ENCODE measurements around the gene MED25.

Gene MED25

GRCh38 chr19:49838885-49839588 is 20.9 kb downstream of the MED25 start:
- in situ Hi-C loops (cut with HindIII; ENCODE audit: low sequenced_read_pairs) = no loop called here

- in situ Hi-C loops (cut with HindIII; ENCODE audit: low sequenced_read_pairs) = no loop called here
Measured at GRCh38 chr19:49839713-49840112, 21.6 kb downstream of the MED25 start.

DNA sequence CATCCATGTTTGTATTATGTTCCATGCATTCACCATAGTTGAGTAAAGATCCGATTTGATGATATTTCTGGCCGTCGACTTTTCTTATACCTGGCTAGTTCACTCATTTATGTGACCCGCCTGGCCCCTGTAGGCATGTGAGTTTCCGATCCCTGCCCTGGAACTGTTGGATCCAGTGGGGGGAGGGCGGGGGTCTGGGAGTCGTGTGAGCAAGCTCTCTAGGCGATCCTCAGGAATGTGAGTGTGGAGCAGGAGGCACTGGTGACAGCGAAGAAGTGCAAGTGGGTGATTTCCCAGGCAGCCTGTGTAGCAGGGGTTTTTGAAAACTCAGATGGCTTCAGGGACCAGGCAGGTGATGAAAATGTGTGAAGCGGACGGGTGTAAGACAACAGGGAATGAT is 22.2 kb downstream of the MED25 start:
- in situ Hi-C loops (cut with HindIII; ENCODE audit: low sequenced_read_pairs) = no loop called here

DNA sequence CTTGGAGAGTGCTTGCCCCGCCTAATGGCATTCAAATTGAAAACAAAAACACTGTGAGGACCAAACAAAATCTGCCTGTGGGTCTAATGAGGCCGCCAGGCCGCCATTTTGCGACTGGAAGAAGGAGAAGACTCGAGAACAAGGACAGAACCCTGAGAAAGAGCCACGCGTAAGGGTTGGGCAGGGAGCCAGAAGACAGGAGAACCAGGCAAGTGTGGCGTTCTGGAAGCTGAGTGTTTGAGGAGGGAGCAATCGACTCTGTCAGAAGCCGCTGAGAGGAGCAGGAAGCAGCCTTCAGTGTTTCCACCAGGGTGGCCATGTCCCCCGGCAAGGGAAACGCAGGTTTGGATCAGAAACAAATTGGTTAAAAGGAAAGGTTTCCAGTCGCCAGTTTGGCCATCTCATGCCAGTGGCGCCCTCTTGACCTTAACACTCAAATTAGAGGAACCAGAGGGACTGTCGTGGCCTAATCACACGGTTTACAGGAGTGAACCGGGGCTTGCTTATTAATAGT is 22.7 kb downstream of the MED25 start:
- in situ Hi-C loops (cut with HindIII; ENCODE audit: low sequenced_read_pairs) = no loop called here

DNA sequence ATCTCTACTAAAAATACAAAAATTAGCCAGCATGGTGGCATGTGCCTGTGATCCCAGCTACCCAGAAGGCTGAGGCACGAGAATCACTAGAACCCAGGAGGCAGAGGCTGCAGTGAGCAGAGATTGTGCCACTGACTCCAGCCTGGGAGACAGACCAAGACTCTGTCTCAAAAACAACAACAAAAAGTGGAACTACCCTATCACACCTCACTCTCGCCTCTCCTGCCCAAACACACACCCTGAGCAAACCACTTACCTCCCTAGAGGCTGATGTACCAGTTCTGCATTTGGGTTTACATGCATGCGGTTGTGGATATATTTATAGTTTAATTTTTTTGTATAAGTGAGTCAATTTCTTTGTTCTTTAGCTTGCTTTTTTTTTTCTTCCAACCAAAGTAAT is 25.2 kb downstream of the MED25 start:
- in situ Hi-C loops (cut with HindIII; ENCODE audit: low sequenced_read_pairs) = no loop called here

- in situ Hi-C loops (cut with HindIII; ENCODE audit: low sequenced_read_pairs) = no loop called here
Measured at GRCh38 chr19:49844138-49845095, 26.3 kb downstream of the MED25 start.

DNA sequence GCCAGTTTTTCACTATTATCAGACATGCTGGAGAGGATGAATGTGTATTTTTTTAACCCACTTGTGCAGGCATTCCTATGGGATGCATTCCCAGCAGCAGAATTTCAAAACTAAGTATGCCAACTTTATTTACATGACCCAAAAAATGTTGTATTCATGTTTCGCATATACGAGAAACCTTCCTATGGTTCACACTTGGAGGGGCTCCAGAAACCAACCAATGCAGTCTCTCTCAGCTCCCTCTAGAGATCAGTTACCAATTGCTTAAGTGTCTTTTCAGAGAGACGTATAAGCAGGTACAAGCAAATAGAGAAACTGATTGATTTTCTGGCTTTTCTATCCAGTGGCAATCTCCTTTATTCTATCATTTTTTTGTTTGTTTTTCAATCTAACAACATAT is 27.3 kb downstream of the MED25 start:
- in situ Hi-C loops (cut with HindIII; ENCODE audit: low sequenced_read_pairs) = no loop called here

DNA sequence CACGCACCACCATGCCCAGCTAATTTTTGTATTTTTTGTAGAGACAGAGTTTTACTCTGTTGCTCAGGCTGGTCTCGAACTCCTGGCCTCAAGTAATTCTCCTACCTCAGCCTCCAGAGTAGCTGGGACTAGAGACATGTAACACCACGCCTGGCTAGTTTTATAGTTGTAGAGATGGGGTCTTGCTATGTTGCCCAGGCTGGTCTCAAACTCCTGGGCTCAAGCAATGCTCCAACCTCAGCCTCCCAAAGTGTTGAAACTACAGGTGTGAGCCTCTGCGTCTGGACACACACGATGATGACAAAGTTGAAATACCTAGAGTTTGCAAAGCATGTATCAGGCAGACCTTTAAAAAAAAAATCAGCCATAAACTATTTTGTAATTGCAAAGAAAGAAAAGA is 28.3 kb downstream of the MED25 start:
- in situ Hi-C loops (cut with HindIII; ENCODE audit: low sequenced_read_pairs) = no loop called here

DNA sequence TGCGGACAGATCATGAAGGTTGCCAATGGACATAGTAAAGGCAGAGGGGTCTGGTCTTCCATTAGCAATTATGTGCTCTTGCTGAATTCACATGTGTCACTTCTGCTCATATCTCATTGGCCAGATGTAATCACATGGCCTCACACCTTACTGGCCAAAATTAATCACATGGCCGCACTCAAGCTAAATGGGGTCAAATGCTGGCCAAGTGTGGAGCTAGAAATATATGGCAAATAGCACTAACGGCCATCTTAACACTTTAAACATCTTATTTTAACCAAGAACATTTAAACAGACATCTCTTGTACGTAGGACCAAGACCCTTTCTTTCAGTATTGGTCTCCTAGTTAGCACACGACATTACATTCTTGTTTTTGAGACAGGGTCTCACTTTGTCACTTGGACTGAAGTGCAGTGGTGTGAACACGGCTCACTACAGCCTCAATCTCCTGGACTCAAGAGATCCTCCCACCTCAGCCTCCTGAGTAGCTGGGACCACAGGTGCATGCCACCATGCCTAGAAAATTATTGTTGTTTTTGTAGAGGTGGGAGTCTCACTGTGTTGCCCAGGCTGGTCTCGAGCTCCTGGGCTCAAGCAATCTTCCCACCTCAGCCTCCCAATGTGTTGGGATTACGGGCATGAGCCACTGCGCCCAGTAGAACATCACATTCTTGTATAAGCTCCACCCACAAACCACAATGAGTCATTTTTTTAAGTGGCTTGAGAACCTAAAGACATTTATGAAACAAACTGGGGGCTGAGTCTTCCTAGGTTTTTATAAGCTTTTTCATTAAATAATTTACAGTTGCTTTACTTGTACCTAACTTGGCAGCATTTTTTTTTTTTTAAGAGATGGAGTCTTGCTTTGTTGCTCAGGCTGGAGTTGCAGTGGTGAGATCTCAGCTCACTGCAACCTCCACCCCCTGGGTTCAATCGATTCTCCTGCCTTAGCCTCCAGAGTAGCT is 29.9 kb downstream of the MED25 start:
- in situ Hi-C loops (cut with HindIII; ENCODE audit: low sequenced_read_pairs) = no loop called here

DNA sequence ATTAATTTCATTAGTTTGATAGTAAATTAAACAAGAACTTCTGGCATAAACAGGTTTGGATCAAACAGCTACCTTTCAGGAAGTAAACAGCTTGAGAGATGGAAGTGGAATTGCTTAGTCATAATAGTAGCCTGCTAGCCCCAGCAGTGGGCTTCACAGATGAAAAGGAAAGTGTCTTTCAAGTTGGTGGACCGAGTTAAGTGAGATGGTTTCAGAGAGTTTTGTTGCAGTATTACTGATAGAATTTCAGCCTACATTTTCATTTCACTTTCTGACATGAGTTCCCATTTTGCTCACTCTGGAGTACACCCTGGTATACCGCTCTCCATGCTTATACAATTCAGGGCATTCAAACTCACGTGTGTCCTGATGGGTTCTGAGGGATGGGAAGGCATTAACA is 30.8 kb downstream of the MED25 start:
- in situ Hi-C loops (cut with HindIII; ENCODE audit: low sequenced_read_pairs) = no loop called here

DNA sequence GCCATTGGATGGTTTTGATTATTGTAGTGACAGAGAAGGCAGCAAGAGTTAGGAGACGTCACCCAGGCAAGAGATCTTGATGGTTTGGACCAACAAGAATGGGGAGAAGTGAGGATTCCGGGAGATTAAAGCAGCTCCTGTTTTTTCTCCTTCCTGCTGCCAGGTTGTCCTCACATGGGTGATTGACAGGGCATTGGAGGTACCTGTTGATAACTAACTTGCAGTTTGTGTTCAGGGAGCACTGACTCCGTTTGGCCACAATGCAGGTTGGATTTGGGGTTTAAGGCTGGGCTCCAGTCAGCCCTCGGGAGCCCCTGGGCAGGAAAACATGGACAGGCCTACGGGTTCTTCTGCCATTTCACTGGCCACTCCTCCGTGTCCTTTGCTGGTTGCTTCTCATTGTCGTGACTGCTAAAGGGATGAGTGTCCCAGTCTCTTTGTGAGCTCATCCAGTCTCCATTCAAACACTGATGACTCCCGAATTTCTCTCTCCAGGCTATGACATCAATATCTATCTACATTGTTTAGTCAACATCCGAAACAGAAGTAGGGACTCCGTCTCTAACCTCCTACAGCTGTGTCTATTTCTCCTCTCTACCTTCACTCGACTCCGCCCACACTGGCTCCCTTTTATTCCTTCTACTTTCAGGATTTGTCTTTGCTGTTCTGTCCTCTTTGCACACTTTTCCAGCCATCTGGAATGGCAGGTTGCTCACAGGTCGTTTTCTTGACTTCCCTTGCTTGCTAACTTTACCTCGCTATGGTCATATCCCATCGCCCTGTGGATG is 31.5 kb downstream of the MED25 start:
- in situ Hi-C loops (cut with HindIII; ENCODE audit: low sequenced_read_pairs) = loop anchor here (5.0 kb wide), 2 partner anchors 43 to 97 kb away; no protein-coding TSS in a partner anchor

GRCh38 chr19:49850221-49850486 is 32.1 kb downstream of the MED25 start:
- in situ Hi-C loops (cut with HindIII; ENCODE audit: low sequenced_read_pairs) = loop anchor here (5.0 kb wide), 2 partner anchors 42 to 98 kb away; no protein-coding TSS in a partner anchor

DNA sequence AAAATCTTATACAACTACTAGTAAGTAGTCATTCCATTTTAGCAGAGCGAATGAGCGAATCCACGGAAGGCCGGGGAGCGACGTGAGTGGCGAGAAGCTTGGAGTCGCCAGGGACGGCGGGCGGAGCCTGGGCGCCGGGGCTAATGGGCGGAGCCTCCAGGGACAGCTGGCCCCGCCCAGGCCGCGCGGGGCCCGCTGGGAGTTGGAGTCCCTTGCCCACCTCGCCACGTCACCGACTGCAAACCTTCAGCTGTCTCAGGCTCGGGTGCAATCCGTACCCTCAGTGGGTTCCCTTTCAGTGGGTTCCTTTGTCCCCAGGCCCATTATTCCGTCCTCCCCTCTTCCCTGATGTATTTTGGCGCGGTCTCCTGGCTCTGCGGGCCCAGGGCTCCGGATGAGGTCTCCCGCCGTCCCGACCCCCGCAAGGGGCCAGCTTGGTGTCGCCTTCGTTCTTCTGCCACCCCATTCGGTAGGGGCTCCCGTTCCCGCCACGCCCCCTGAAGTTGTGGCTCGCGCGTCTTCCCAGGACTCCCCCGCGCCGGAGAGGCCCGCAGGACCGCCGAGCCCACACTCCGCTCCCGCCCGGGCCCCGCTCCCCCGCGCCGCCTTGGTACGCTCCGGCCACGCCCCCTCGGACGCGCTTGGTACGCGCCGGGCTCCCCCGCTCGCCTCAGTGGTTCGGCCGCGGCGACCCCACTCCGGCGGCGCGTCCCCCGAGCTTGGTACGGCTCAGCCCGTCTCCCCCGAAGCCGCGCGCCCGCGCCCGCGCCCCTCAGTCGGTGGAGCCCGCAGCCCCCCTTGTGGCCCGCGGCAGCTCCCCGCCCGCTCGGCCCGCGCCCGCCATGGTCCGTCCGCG is 32.6 kb downstream of the MED25 start, which contains the start of gene PTOV1:
Gene PTOV1, plus strand, starts transcription at position 673 of the 856 bp plus-strand sequence.
- in situ Hi-C loops (cut with HindIII; ENCODE audit: low sequenced_read_pairs) = loop anchor here (5.0 kb wide), 2 partner anchors 42 to 98 kb away; no protein-coding TSS in a partner anchor

- in situ Hi-C loops (cut with HindIII; ENCODE audit: low sequenced_read_pairs) = loop anchor here (5.0 kb wide), 2 partner anchors 41 to 99 kb away; no protein-coding TSS in a partner anchor
Measured at GRCh38 chr19:49851456-49852259, 33.6 kb downstream of the MED25 start.

GRCh38 chr19:49852631-49853126 is 34.6 kb downstream of the MED25 start:
- in situ Hi-C loops (cut with HindIII; ENCODE audit: low sequenced_read_pairs) = loop anchor here (5.0 kb wide), 2 partner anchors 40 to 100 kb away; no protein-coding TSS in a partner anchor

- in situ Hi-C loops (cut with HindIII; ENCODE audit: low sequenced_read_pairs) = loop anchor here (5.0 kb wide), 2 partner anchors 38 to 102 kb away; no protein-coding TSS in a partner anchor
Measured at GRCh38 chr19:49853852-49854377, 35.8 kb downstream of the MED25 start.

Data from endothelial cell of hepatic sinusoid (primary cell).